ENCODE measurements around the gene ZBTB17. TPM values are rescaled to one million over a fixed set of nuclear protein-coding genes. Genes with fewer than 3 reads are reported as not detected.
A peak's percentile ranks its signal among the peaks of the same experiment; 100 is the strongest.

Gene ZBTB17
- total RNA-seq, 2 experiments from 2014 or later: 44.1 to 45.7 TPM

DNA sequence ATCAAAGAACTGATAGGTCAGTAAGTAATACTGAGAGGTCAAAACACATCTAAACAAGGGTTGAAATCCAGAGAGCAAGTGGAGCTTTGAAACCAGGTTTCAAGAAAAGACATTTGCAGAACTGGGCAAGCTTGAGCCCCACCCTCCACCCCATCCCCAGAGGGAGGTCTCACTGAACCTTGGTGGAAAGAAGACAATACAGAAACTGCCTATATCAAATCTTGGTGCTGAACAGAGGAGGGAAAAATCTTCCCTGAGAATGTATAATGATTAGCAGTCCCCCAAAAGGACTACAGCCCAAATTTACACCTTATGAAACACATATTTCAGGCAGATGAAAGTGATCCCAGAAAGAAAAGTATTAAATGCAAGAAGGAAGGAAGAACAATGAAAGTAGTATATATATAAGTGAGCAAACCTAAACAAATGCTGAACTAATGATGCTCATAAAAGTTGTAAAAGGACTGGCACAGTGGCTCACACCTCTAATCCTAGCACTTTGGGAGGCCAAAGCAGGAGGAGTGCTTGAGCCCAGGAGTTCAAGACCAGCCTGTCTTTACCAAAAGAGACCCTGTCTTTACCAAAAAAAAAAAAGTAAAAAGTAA is 12.4 kb downstream of the ZBTB17 start:
- no peaks in the 10 kb centered on the region for H3K9me3 Mint-ChIP-seq
- H3K27ac Mint-ChIP-seq: peak overlapping the region; percentile 99
- peaks cover 97% of the 10 kb centered on the region for H3K4me1 Mint-ChIP-seq (ENCODE audit: low read depth)
- POLR2A ChIA-PET: interaction anchor here (0.6 to 4.4 kb wide), 5 partner anchors 12 to 116 kb away, joined by 3 to 50 read pairs (median 4); partner anchors contain the start of genes SPEN and ZBTB17
- no peak for DNase-seq
- CTCF ChIA-PET: interaction anchor here (1.2 to 1.8 kb wide), 2 partner anchors 13 kb away, joined by 4 to 7 read pairs; no protein-coding TSS in a partner anchor
- no peak for ATAC-seq
- peaks cover 36% of the 10 kb centered on the region for H3K36me3 Mint-ChIP-seq (ENCODE audit: low read depth)
- TF ChIP-seq, protein P1, sequence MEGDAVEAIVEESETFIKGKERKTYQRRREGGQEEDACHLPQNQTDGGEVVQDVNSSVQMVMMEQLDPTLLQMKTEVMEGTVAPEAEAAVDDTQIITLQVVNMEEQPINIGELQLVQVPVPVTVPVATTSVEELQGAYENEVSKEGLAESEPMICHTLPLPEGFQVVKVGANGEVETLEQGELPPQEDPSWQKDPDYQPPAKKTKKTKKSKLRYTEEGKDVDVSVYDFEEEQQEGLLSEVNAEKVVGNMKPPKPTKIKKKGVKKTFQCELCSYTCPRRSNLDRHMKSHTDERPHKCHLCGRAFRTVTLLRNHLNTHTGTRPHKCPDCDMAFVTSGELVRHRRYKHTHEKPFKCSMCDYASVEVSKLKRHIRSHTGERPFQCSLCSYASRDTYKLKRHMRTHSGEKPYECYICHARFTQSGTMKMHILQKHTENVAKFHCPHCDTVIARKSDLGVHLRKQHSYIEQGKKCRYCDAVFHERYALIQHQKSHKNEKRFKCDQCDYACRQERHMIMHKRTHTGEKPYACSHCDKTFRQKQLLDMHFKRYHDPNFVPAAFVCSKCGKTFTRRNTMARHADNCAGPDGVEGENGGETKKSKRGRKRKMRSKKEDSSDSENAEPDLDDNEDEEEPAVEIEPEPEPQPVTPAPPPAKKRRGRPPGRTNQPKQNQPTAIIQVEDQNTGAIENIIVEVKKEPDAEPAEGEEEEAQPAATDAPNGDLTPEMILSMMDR (IDR thresholded peaks at IDR 0.05): no peak
- peak overlapping the region; percentile 62 for H3K4me3 Mint-ChIP-seq
- H3K27me3 Mint-ChIP-seq: no peaks in the 10 kb centered on the region
- intact Hi-C loops (cut with micrococcal nuclease): no loop called here

GRCh38 chr1:15962671-15963362 is 13.1 kb downstream of the ZBTB17 start:
- POLR2A ChIA-PET: interaction anchor here (0.9 to 4.4 kb wide), 3 partner anchors 9 to 13 kb away, joined by 3 to 50 read pairs (median 27); no protein-coding TSS in a partner anchor
- peaks cover 97% of the 10 kb centered on the region for H3K4me1 Mint-ChIP-seq (ENCODE audit: low read depth)
- peak overlapping the region; percentile 99 for H3K27ac Mint-ChIP-seq
- H3K9me3 Mint-ChIP-seq: no peaks in the 10 kb centered on the region
- TF ChIP-seq, protein P1 (IDR thresholded peaks at IDR 0.05): no peak
- CTCF ChIA-PET: interaction anchor here (1.5 to 2.0 kb wide), 2 partner anchors 11 to 171 kb away, joined by 5 to 6 read pairs; no protein-coding TSS in a partner anchor
- H3K27me3 Mint-ChIP-seq: no peaks in the 10 kb centered on the region
- ATAC-seq: no peak
- intact Hi-C loops (cut with micrococcal nuclease): no loop called here
- DNase-seq: no peak
- peaks cover 30% of the 10 kb centered on the region for H3K36me3 Mint-ChIP-seq (ENCODE audit: low read depth)
- H3K4me3 Mint-ChIP-seq: peak overlapping the region; percentile 62

DNA sequence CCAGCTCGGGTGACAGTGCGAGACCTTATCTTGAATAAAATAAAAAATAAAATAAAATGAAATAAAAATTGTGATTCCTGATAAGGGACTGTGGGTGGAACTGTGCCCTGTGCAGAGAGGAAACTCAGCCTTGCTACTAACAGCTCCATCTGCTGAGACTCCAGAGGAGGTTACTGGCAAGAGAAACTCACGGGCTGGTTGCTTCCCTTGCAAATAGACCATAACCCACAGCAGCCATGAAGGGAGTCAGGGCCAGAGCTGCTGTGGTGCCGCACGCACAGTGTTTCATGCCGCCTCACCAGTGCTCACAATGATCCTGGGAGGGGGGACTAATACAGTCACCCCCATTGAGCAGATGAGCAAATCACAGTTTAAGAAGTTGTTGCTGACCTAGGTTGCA is 13.7 kb downstream of the ZBTB17 start:
- ATAC-seq (no peak), DNase-seq (no peak)
- intact Hi-C loops (cut with micrococcal nuclease): no loop called here
- CTCF ChIA-PET: interaction anchor here (1.2 to 2.0 kb wide), 3 partner anchors 11 to 170 kb away, joined by 3 to 6 read pairs (median 5); no protein-coding TSS in a partner anchor
- TF ChIP-seq, protein P1 (IDR thresholded peaks at IDR 0.05): no peak
- peak overlapping the region; percentile 69 for H3K27ac Mint-ChIP-seq
- no peak overlapping the region for H3K4me3 Mint-ChIP-seq
- H3K4me1 Mint-ChIP-seq (ENCODE audit: low read depth): peaks cover 97% of the 10 kb centered on the region
- peaks cover 25% of the 10 kb centered on the region for H3K36me3 Mint-ChIP-seq (ENCODE audit: low read depth)
- POLR2A ChIA-PET: interaction anchor here (0.9 to 4.2 kb wide), 2 partner anchors 9 to 11 kb away, joined by 3 to 27 read pairs; no protein-coding TSS in a partner anchor
- H3K9me3 Mint-ChIP-seq: no peaks in the 10 kb centered on the region
- H3K27me3 Mint-ChIP-seq: no peaks in the 10 kb centered on the region

- Mint-ChIP-seq H3K36me3 (ENCODE audit: low read depth) (peaks cover 23% of the 10 kb centered on the region), H3K4me1 (ENCODE audit: low read depth) (peaks cover 94% of the 10 kb centered on the region), H3K9me3 (no peaks in the 10 kb centered on the region), H3K27ac (peak overlapping the region; percentile 50), H3K27me3 (no peaks in the 10 kb centered on the region), H3K4me3 (no peak overlapping the region)
- DNase-seq (no peak), ATAC-seq (no peak)
- ChIA-PET CTCF (interaction anchor here (0.8 to 2.0 kb wide), 4 partner anchors 10 to 170 kb away, joined by 3 to 6 read pairs (median 4); no protein-coding TSS in a partner anchor), POLR2A (interaction anchor here (4.2 kb wide), 1 partner anchor 10 kb away, joined by 27 read pairs; no protein-coding TSS in a partner anchor)
- TF ChIP-seq, protein P1 (IDR thresholded peaks at IDR 0.05): no peak
- intact Hi-C loops (cut with micrococcal nuclease): no loop called here
Measured at GRCh38 chr1:15961492-15961891, 14.4 kb downstream of the ZBTB17 start.
